ENCODE measurements around the gene TNS1. TPM values are rescaled to one million over a fixed set of nuclear protein-coding genes. Genes with fewer than 3 reads are reported as not detected.

The TNS1 gene
- total RNA-seq, 1 experiment from 2014 or later: 3.4 TPM

GRCh38 chr2:217948897-217949296, 53.9 kb downstream of the TNS1 start:
- H3K9me3 ChIP-seq (ENCODE audit: control insufficient read depth, low read depth, low read length): no peaks in the 10 kb centered on the region
- TF ChIP-seq CTCF (conservative IDR thresholded peaks at IDR 0.05): no peak
- H2BK15ac ChIP-seq (ENCODE audit: low read depth, low read length): no peak overlapping the region
- Mint-ChIP-seq H3K4me3 (no peak overlapping the region), H3K27me3 (ENCODE audit: low read depth) (peaks cover 18% of the 10 kb centered on the region), H3K4me1 (peaks cover 36 to 49% of the 10 kb centered on the region in 2 experiments), H3K36me3 (ENCODE audit: insufficient read depth in 1 of 3, low read depth in 3 of 3) (no peaks in the 10 kb centered on the region), H3K9me3 (no peaks in the 10 kb centered on the region), H3K27ac (no peak overlapping the region)
- no peak overlapping the region for H2BK5ac ChIP-seq (ENCODE audit: insufficient read length, low read length)
- H2BK20ac ChIP-seq (ENCODE audit: low read depth, low read length, poor library complexity, severe bottlenecking): no peak overlapping the region
- H2BK120ac ChIP-seq (ENCODE audit: low read depth, low read length, poor library complexity, severe bottlenecking): no peak overlapping the region
- H3K23ac ChIP-seq (ENCODE audit: insufficient read length, low read depth, low read length): no peak overlapping the region
- no peak overlapping the region for H3K56ac ChIP-seq (ENCODE audit: insufficient read length, low read depth, low read length)
- H3K27ac ChIP-seq (ENCODE audit: insufficient read length, low read depth, low read length): no peak overlapping the region
- H3K27me3 ChIP-seq (ENCODE audit: insufficient read depth, low read length): no peaks in the 10 kb centered on the region
- H3K4me2 ChIP-seq (ENCODE audit: insufficient read depth, insufficient read length, low read length): no peak overlapping the region
- no peaks in the 10 kb centered on the region for H3K79me1 ChIP-seq (ENCODE audit: insufficient read depth, low read depth, low read length, poor library complexity, severe bottlenecking)
- no peak overlapping the region for H3K14ac ChIP-seq (ENCODE audit: insufficient read depth, low read length)
- H3K9ac ChIP-seq (ENCODE audit: extremely low read depth, insufficient read length, low read length): no peak overlapping the region
- no peak overlapping the region for H3K4ac ChIP-seq (ENCODE audit: low read depth, low read length)
- H3K23me2 ChIP-seq (ENCODE audit: insufficient read length, low read depth, low read length, poor library complexity, severe bottlenecking): no peaks in the 10 kb centered on the region
- H4K91ac ChIP-seq (ENCODE audit: insufficient read length, low read depth, low read length): no peak overlapping the region
- H3T11ph ChIP-seq (ENCODE audit: low read length): no peak overlapping the region
- H2AK5ac ChIP-seq (ENCODE audit: insufficient read length, low read length): no peak overlapping the region
- no peak overlapping the region for H2BK12ac ChIP-seq (ENCODE audit: insufficient read length, low read depth, low read length)
- no peak overlapping the region for H4K8ac ChIP-seq (replicated peaks; ENCODE audit: insufficient read length, low read depth, low read length)
- no peak overlapping the region for H3K18ac ChIP-seq (ENCODE audit: insufficient read length, low read depth, low read length)
- no peak for DNase-seq
- no peak overlapping the region for H4K5ac ChIP-seq (ENCODE audit: insufficient read length, low read depth, low read length)
- H2AFZ ChIP-seq (ENCODE audit: low read length): no peak overlapping the region
- WGBS (ENCODE audit: extremely low coverage, insufficient read length, low lambda C conversion rate): no CpG with 5 or more reads among the region's 6 CpGs
- no peaks in the 10 kb centered on the region for H3K79me2 ChIP-seq (ENCODE audit: insufficient read depth, low read length)
- H3K4me1 ChIP-seq (ENCODE audit: insufficient read depth, low read length): peaks cover 4% of the 10 kb centered on the region; the same call in 1 of the 2 replicates
- H4K20me1 ChIP-seq (ENCODE audit: control insufficient read depth, insufficient read depth, insufficient read length): no peaks in the 10 kb centered on the region
